K562 (cell line): Measurements from ENCODE around the gene IRAK4. TPM values are rescaled to one million over a fixed set of nuclear protein-coding genes. Genes with fewer than 3 reads are reported as not detected.

Source experiments
- FOXP1 ChIP-seq: sonication (generic); formaldehyde crosslinking; IDR thresholded peaks from 2 replicates; pipeline ENCODE4 v1.8.0; 2022; ENCODE audit warnings: mild to moderate bottlenecking, missing genetic modification reagents
- GATAD2A ChIP-seq: fragments of 450-650 bp; IDR thresholded peaks from 2 replicates; pipeline ENCODE4 v1.6.1; 2017
- GTF2E2 ChIP-seq: fragments of 200-800 bp; sonication (Bioruptor generic); IDR thresholded peaks from 2 replicates; pipeline ENCODE4 v1.6.1; 2016; ENCODE audit warnings: missing genetic modification characterization, missing compliant biosample characterization
- NR2C2 ChIP-seq, 2 experiments: fragments of 200-800 bp in 1 of 2; sonication (Bioruptor generic) in 1 of 2; sonication (generic) in 1 of 2; formaldehyde crosslinking in 1 of 2; IDR thresholded peaks; 2 replicates each; pipeline versions ENCODE4 v1.6.1 to v1.8.0; 2016 to 2022; ENCODE audit warnings: mild to moderate bottlenecking in 1 of 2, missing compliant biosample characterization in 1 of 2, missing genetic modification characterization in 1 of 2, missing genetic modification reagents in 1 of 2
- RBM22 ChIP-seq: fragments of 200-400 bp; formaldehyde crosslinking; IDR thresholded peaks from 2 replicates; pipeline ENCODE4 v1.6.1; 2018; ENCODE audit warnings: low read length, low read depth; ENCODE audit not compliant: poor library complexity, severe bottlenecking
- RBM39 ChIP-seq: fragments of 200-400 bp; formaldehyde crosslinking; optimal IDR thresholded peaks from 2 replicates; pipeline ENCODE3; 2018; ENCODE audit warnings: low read depth, low read length
- SIRT6 ChIP-seq: IDR thresholded peaks from one replicate; pipeline ENCODE4 v1.6.1; 2012; ENCODE audit warnings: low read depth, mild to moderate bottlenecking, control low read depth, inconsistent platforms, low read length, moderate library complexity
- TAF9B ChIP-seq: fragments of 450-650 bp; IDR thresholded peaks from 2 replicates; pipeline ENCODE4 v1.6.1; 2018; ENCODE audit warnings: mild to moderate bottlenecking; ENCODE audit not compliant: partially characterized antibody
- TCFL5 ChIP-seq: fragments of 250-450 bp; sonication (Bioruptor Pico); conservative IDR thresholded peaks from 2 replicates; pipeline ENCODE4 v1.6.1; 2021; ENCODE audit warnings: mild to moderate bottlenecking, moderate library complexity, matching md5 sums
- UBTF ChIP-seq, 2 experiments: IDR thresholded peaks; 2 replicates each; pipeline ENCODE4 v1.6.1; 2012; ENCODE audit warnings: improper control_type of control experiment in 2 of 2, low read depth in 2 of 2, low read length in 2 of 2, borderline replicate concordance in 1 of 2
- ZFX ChIP-seq: sonication (generic); formaldehyde crosslinking; IDR thresholded peaks from 2 replicates; pipeline ENCODE4 v1.8.0; 2022; ENCODE audit warnings: mild to moderate bottlenecking, missing genetic modification reagents, moderate library complexity
- ZKSCAN1 ChIP-seq: fragments of 150-350 bp; IDR thresholded peaks from 2 replicates; pipeline ENCODE4 v1.6.1; 2016; ENCODE audit warnings: low read depth, low read length
- ZNF24 ChIP-seq: fragments of 450-650 bp; IDR thresholded peaks from 2 replicates; pipeline ENCODE4 v1.6.1; 2016
- ZNF263 ChIP-seq: sonication (generic); formaldehyde crosslinking; IDR thresholded peaks from 2 replicates; pipeline ENCODE4 v1.8.0; 2022; ENCODE audit warnings: mild to moderate bottlenecking, missing genetic modification reagents, borderline replicate concordance
- ZNF717 ChIP-seq: fragments of 250-450 bp; sonication (Bioruptor Pico); IDR thresholded peaks from 2 replicates; pipeline ENCODE4 v1.5.0; 2021
- ZSCAN29 ChIP-seq: fragments of 450-650 bp; IDR thresholded peaks from 2 replicates; pipeline ENCODE4 v1.6.1; 2017
- polyA plus RNA-seq, 8 experiments: library from polyadenylated mRNA; depleted of rRNA in 4 of 8; stranded (reverse) in 5 of 8; unstranded in 3 of 8; fragments of >200 nt; fragmentation: Nextera tagmentation in 2 of 8; fragmentation: Illumina TruSeq in 1 of 8; extraction: Ambion mirVana in 2 of 8; extraction: Trizol in 1 of 8; gene quantifications; 2 replicates each; pipeline versions ENCODE4 v1.2.1 to v1.2.3, GENCODE V29; 2011 to 2014; ENCODE audit warnings: inconsistent platforms in 1 of 8, missing spikeins in 1 of 8
- total RNA-seq, 7 experiments: library from RNA; depleted of rRNA in 6 of 7; stranded (reverse); fragments of >200 nt in 6 of 7; fragmentation: Illumina TruSeq in 2 of 7; extraction: Trizol in 2 of 7; gene quantifications; 2 replicates each; pipeline versions ENCODE4 v1.2.1 to v1.2.3, GENCODE V29; 2011 to 2021; ENCODE audit warnings: low replicate concordance in 1 of 7
- TF ChIP-seq, protein P1 (sequence below): fragments of 450-650 bp; IDR thresholded peaks from 2 replicates; pipeline ENCODE4 v1.6.1; 2016
- TF ChIP-seq, protein P2 (sequence below): fragments of 250-450 bp; sonication (Bioruptor Pico); IDR thresholded peaks from 2 replicates; pipeline ENCODE4 v1.4.0; 2020
- TF ChIP-seq, protein P3 (sequence below): fragments of 450-650 bp; IDR thresholded peaks from 2 replicates; pipeline ENCODE4 v1.6.1; 2014; ENCODE audit warnings: low read depth, mild to moderate bottlenecking, moderate library complexity, borderline replicate concordance
- TF ChIP-seq, protein P4 (sequence below): fragments of 450-650 bp; IDR thresholded peaks from 2 replicates; pipeline ENCODE4 v1.7.0; 2016; ENCODE audit warnings: borderline replicate concordance

Gene IRAK4
- total and polyA plus RNA-seq, 9 of the 15 experiments (the other 6 are each of a cell fraction or from before 2014, with no cell fraction given), result 10.8 to 34.5 (median 16.0) TPM

- TF ChIP-seq, protein P1, sequence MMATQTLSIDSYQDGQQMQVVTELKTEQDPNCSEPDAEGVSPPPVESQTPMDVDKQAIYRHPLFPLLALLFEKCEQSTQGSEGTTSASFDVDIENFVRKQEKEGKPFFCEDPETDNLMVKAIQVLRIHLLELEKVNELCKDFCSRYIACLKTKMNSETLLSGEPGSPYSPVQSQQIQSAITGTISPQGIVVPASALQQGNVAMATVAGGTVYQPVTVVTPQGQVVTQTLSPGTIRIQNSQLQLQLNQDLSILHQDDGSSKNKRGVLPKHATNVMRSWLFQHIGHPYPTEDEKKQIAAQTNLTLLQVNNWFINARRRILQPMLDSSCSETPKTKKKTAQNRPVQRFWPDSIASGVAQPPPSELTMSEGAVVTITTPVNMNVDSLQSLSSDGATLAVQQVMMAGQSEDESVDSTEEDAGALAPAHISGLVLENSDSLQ, result 0 out of 2 replicates have a peak, but pooled peaks have one; percentile 28
- TF ChIP-seq TCFL5 (CRISPR knock-in tag), result no peak
- peak; percentile 83 for TF ChIP-seq ZFX (CRISPR knock-in tag)
- TF ChIP-seq RBM39, result no peak
- 0 out of 4 replicates have a peak, but pooled peaks of 1 of the 2 experiments have one; percentile 3 for TF ChIP-seq UBTF (IDR thresholded peaks at IDR 0.05; ENCODE audit: borderline replicate concordance in 1 of 2, low read depth in 2 of 2, low read length in 2 of 2)
- TF ChIP-seq ZKSCAN1, result no peak
- TF ChIP-seq ZNF24, result peak; percentile 85
- TF ChIP-seq, protein P2, sequence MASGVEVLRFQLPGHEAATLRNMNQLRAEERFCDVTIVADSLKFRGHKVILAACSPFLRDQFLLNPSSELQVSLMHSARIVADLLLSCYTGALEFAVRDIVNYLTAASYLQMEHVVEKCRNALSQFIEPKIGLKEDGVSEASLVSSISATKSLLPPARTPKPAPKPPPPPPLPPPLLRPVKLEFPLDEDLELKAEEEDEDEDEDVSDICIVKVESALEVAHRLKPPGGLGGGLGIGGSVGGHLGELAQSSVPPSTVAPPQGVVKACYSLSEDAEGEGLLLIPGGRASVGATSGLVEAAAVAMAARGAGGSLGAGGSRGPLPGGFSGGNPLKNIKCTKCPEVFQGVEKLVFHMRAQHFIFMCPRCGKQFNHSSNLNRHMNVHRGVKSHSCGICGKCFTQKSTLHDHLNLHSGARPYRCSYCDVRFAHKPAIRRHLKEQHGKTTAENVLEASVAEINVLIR (CRISPR knock-in tag), result 0 out of 2 replicates have a peak, but pooled peaks have one; percentile 20
- TF ChIP-seq ZNF263 (CRISPR knock-in tag), result no peak
- TF ChIP-seq, protein P3, sequence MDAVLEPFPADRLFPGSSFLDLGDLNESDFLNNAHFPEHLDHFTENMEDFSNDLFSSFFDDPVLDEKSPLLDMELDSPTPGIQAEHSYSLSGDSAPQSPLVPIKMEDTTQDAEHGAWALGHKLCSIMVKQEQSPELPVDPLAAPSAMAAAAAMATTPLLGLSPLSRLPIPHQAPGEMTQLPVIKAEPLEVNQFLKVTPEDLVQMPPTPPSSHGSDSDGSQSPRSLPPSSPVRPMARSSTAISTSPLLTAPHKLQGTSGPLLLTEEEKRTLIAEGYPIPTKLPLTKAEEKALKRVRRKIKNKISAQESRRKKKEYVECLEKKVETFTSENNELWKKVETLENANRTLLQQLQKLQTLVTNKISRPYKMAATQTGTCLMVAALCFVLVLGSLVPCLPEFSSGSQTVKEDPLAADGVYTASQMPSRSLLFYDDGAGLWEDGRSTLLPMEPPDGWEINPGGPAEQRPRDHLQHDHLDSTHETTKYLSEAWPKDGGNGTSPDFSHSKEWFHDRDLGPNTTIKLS, result peak; percentile 79
- no peak for TF ChIP-seq SIRT6
- TF ChIP-seq FOXP1 (CRISPR knock-in tag), result no peak
- TF ChIP-seq NR2C2 (CRISPR knock-in tag; IDR thresholded peaks at IDR 0.05), result no peak
- TF ChIP-seq NR2C2 (tag; IDR thresholded peaks at IDR 0.05), result peak; percentile 65; the same call in 1 of the 2 replicates
- peak; percentile 23 for TF ChIP-seq TAF9B
- TF ChIP-seq GATAD2A, result no peak
- no peak for TF ChIP-seq RBM22
- peak; percentile 68; the same call in 1 of the 2 replicates for TF ChIP-seq GTF2E2 (tag)
- 0 out of 2 replicates have a peak, but pooled peaks have one; percentile 13 for TF ChIP-seq ZSCAN29
- no peak for TF ChIP-seq ZNF717
- TF ChIP-seq, protein P4, sequence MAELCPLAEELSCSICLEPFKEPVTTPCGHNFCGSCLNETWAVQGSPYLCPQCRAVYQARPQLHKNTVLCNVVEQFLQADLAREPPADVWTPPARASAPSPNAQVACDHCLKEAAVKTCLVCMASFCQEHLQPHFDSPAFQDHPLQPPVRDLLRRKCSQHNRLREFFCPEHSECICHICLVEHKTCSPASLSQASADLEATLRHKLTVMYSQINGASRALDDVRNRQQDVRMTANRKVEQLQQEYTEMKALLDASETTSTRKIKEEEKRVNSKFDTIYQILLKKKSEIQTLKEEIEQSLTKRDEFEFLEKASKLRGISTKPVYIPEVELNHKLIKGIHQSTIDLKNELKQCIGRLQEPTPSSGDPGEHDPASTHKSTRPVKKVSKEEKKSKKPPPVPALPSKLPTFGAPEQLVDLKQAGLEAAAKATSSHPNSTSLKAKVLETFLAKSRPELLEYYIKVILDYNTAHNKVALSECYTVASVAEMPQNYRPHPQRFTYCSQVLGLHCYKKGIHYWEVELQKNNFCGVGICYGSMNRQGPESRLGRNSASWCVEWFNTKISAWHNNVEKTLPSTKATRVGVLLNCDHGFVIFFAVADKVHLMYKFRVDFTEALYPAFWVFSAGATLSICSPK, result peak; percentile 99
Measured at GRCh38 chr12:43758728-43759563, at the start of gene IRAK4, which contains the start of gene PUS7L (continued).
